ENCODE results near the gene EEF1G.

DNA sequence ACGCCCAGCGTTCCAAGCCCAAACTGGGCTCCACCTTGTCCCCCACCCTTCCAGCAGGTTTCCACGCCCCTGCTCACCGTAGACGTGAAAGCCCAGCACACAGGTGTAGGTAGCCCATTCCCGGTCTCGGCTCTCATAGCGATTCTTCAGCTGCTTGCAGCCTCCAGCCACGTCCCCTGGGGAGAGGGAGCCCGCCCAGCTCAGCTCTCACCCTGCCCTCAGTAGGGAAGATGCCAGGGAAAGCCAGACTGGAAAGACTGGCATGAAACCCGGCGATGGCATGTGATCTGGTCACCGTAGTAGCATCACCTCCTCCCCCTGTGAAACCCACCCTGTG is 29.3 kb upstream of the EEF1G start:
- no peak for TF ChIP-seq TAF1 (IDR thresholded peaks at IDR 0.05; ENCODE audit: low read depth)
- TF ChIP-seq CREB1 (IDR thresholded peaks at IDR 0.05; ENCODE audit: low read depth): no peak
- TF ChIP-seq NFIC (IDR thresholded peaks at IDR 0.05): no peak
- TF ChIP-seq EGR1 (IDR thresholded peaks at IDR 0.05): no peak
- TF ChIP-seq, protein P1, sequence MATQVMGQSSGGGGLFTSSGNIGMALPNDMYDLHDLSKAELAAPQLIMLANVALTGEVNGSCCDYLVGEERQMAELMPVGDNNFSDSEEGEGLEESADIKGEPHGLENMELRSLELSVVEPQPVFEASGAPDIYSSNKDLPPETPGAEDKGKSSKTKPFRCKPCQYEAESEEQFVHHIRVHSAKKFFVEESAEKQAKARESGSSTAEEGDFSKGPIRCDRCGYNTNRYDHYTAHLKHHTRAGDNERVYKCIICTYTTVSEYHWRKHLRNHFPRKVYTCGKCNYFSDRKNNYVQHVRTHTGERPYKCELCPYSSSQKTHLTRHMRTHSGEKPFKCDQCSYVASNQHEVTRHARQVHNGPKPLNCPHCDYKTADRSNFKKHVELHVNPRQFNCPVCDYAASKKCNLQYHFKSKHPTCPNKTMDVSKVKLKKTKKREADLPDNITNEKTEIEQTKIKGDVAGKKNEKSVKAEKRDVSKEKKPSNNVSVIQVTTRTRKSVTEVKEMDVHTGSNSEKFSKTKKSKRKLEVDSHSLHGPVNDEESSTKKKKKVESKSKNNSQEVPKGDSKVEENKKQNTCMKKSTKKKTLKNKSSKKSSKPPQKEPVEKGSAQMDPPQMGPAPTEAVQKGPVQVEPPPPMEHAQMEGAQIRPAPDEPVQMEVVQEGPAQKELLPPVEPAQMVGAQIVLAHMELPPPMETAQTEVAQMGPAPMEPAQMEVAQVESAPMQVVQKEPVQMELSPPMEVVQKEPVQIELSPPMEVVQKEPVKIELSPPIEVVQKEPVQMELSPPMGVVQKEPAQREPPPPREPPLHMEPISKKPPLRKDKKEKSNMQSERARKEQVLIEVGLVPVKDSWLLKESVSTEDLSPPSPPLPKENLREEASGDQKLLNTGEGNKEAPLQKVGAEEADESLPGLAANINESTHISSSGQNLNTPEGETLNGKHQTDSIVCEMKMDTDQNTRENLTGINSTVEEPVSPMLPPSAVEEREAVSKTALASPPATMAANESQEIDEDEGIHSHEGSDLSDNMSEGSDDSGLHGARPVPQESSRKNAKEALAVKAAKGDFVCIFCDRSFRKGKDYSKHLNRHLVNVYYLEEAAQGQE (IDR thresholded peaks at IDR 0.05; ENCODE audit: low read depth): no peak
- no peak for TF ChIP-seq EP300 (IDR thresholded peaks at IDR 0.05; ENCODE audit: borderline replicate concordance)
- TF ChIP-seq, protein P2, sequence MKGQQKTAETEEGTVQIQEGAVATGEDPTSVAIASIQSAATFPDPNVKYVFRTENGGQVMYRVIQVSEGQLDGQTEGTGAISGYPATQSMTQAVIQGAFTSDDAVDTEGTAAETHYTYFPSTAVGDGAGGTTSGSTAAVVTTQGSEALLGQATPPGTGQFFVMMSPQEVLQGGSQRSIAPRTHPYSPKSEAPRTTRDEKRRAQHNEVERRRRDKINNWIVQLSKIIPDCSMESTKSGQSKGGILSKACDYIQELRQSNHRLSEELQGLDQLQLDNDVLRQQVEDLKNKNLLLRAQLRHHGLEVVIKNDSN (IDR thresholded peaks at IDR 0.05): no peak
- TF ChIP-seq, protein P3, sequence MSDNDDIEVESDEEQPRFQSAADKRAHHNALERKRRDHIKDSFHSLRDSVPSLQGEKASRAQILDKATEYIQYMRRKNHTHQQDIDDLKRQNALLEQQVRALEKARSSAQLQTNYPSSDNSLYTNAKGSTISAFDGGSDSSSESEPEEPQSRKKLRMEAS (IDR thresholded peaks at IDR 0.05): no peak

All from Ishikawa (cell line).